C4-2B (cell line): Measurements from ENCODE around the gene KLHL28.

Experiments
- CTCF ChIP-seq: fragments of 450-650 bp; conservative IDR thresholded peaks from 2 replicates; pipeline ENCODE4 v1.5.1; 2017; ENCODE audit warnings: mild to moderate bottlenecking
- ZFX ChIP-seq: fragments of 450-650 bp; IDR thresholded peaks from 2 replicates; pipeline ENCODE4 v1.6.1; 2017

- TF ChIP-seq CTCF (no peak), ZFX (no peak)
These were observed 60.1 kb downstream of the KLHL28 start for GRCh38 chr14:44901696-44902095.
